ENCODE results near the gene PRKCH.

DNA sequence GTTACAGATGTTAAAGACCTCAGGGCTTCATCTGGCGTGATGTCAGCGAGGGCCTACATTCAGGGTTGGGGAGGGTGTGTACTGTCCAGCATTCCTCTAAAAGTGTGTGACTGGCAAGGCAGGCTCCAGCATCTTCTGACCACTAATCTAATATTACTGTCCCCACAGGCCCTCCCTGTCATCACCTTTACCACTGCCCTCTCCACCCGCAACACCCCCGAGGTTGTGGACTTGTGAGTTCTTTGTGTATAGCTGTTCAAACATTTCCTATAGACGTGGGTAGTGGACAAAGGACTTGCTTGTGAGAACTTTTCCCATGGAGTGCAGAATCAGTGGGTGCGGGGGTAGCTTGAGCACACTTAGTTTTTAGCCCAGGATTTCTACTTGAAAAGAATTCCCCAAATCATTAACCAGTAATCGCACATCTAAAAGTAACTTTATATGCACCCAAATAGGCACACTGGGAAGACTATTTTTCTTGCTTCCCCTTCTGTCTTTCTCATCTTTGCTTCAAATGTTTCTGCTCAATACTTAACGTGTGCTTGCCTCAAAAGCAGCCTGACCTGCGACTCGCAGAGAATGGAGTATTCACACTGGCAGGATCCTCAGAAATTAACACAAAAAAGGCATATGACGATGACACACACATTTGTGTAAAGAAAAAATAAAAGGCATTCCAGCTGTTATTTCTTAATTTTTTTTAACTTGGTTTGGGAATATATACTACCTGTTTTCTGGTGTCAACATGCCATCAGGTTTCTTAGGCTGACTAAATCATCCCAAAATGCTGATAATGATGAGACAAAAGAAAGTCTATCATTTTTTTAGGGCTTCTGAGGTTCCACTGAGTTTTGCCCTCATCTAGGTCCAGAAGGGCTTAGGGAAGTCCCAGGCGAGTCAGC, 215.5 kb downstream of the PRKCH start:
- TF ChIP-seq, protein P1, sequence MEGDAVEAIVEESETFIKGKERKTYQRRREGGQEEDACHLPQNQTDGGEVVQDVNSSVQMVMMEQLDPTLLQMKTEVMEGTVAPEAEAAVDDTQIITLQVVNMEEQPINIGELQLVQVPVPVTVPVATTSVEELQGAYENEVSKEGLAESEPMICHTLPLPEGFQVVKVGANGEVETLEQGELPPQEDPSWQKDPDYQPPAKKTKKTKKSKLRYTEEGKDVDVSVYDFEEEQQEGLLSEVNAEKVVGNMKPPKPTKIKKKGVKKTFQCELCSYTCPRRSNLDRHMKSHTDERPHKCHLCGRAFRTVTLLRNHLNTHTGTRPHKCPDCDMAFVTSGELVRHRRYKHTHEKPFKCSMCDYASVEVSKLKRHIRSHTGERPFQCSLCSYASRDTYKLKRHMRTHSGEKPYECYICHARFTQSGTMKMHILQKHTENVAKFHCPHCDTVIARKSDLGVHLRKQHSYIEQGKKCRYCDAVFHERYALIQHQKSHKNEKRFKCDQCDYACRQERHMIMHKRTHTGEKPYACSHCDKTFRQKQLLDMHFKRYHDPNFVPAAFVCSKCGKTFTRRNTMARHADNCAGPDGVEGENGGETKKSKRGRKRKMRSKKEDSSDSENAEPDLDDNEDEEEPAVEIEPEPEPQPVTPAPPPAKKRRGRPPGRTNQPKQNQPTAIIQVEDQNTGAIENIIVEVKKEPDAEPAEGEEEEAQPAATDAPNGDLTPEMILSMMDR (conservative IDR thresholded peaks at IDR 0.05; ENCODE audit: low read length) = no peak
- TF ChIP-seq EZH2phosphoT487 (IDR thresholded peaks at IDR 0.05; ENCODE audit: borderline replicate concordance) = no peak

Measured in Loucy (cell line).